Subcutaneous abdominal adipose tissue (tissue), 5 donors: ENCODE results near the gene CEP72.

Source experiments
- H3K27ac ChIP-seq: one replicate; pipeline ENCODE4 v1.7.0; 2013; ENCODE audit warnings: low read depth, mild to moderate bottlenecking, inconsistent platforms, low read length, moderate library complexity
- H3K27me3 ChIP-seq, 5 donors: one replicate each; pipeline ENCODE4 v1.7.0; 2013; ENCODE audit warnings: low read length in 5 of 5, inconsistent platforms in 1 of 5; ENCODE audit not compliant: control insufficient read depth in 5 of 5, insufficient read depth in 4 of 5
- H3K36me3 ChIP-seq, 5 donors: one replicate each; pipeline ENCODE4 v1.7.0; 2013; ENCODE audit warnings: low read length in 5 of 5; ENCODE audit not compliant: control insufficient read depth in 5 of 5, insufficient read depth in 5 of 5
- H3K4me1 ChIP-seq, 5 donors: one replicate each; pipeline ENCODE4 v1.7.0; 2013; ENCODE audit warnings: low read length in 5 of 5, mild to moderate bottlenecking in 3 of 5, moderate library complexity in 1 of 5; ENCODE audit not compliant: control insufficient read depth in 5 of 5, insufficient read depth in 5 of 5
- H3K4me3 ChIP-seq, 5 donors: one replicate each; pipeline ENCODE4 v1.7.0; 2013; ENCODE audit warnings: low read length in 5 of 5, low read depth in 1 of 5
- H3K9ac ChIP-seq, 5 donors: one replicate each; pipeline ENCODE4 v1.7.0; 2013; ENCODE audit warnings: low read length in 5 of 5, mild to moderate bottlenecking in 4 of 5, moderate library complexity in 3 of 5
- H3K9me3 ChIP-seq, 5 donors: one replicate each; pipeline ENCODE4 v1.7.0; 2013; ENCODE audit warnings: low read length in 5 of 5; ENCODE audit not compliant: control insufficient read depth in 5 of 5
- donor health status: healthy.
- donor health status: healthy.
- donor health status: healthy.
- donor health status: healthy.
- donor health status: healthy.

The CEP72 gene

GRCh38 chr5:662751-663435 is 50.8 kb downstream of the CEP72 start:
- Histone ChIP-seq H3K4me1 (no peaks in the 10 kb centered on the region), H3K9me3 (peaks cover 0 to 3% (median 0%) of the 10 kb centered on the region in 5 donors), H3K4me3 (no peak overlapping the region), H3K36me3 (peaks cover 0 to 64% (median 38%) of the 10 kb centered on the region in 5 donors), H3K27ac (no peak overlapping the region), H3K27me3 (no peaks in the 10 kb centered on the region), H3K9ac (no peak overlapping the region)

GRCh38 chr5:663436-664342 is 51.5 kb downstream of the CEP72 start:
- Histone ChIP-seq H3K27ac (no peak overlapping the region), H3K36me3 (peaks cover 0 to 62% (median 35%) of the 10 kb centered on the region in 5 donors), H3K9ac (no peak overlapping the region), H3K4me1 (no peaks in the 10 kb centered on the region), H3K9me3 (no peaks in the 10 kb centered on the region), H3K4me3 (no peak overlapping the region), H3K27me3 (no peaks in the 10 kb centered on the region)

GRCh38 chr5:664343-664993 is 52.3 kb downstream of the CEP72 start:
- H3K27me3 ChIP-seq: no peaks in the 10 kb centered on the region
- no peak overlapping the region for H3K9ac ChIP-seq
- no peaks in the 10 kb centered on the region for H3K9me3 ChIP-seq
- H3K4me1 ChIP-seq: peaks cover 0 to 4% (median 0%) of the 10 kb centered on the region in 5 donors
- H3K36me3 ChIP-seq: peaks cover 0 to 57% (median 35%) of the 10 kb centered on the region in 5 donors
- no peak overlapping the region for H3K4me3 ChIP-seq
- H3K27ac ChIP-seq: no peak overlapping the region

- Histone ChIP-seq H3K4me1 (peaks cover 0 to 4% (median 0%) of the 10 kb centered on the region in 5 donors), H3K27ac (no peak overlapping the region), H3K36me3 (peaks cover 0 to 53% (median 35%) of the 10 kb centered on the region in 5 donors)
Measured at GRCh38 chr5:664994-665360, 52.8 kb downstream of the CEP72 start.

GRCh38 chr5:665541-665955 is 53.4 kb downstream of the CEP72 start:
- peaks cover 0 to 48% (median 32%) of the 10 kb centered on the region in 5 donors for H3K36me3 ChIP-seq
- no peaks in the 10 kb centered on the region for H3K9me3 ChIP-seq

More at GRCh38 chr5:664994-665360, 52.8 kb downstream of the CEP72 start:
- Histone ChIP-seq H3K4me3 (no peak overlapping the region), H3K9me3 (no peaks in the 10 kb centered on the region), H3K9ac (no peak overlapping the region), H3K27me3 (no peaks in the 10 kb centered on the region)

GRCh38 chr5:665956-666711 is 54.0 kb downstream of the CEP72 start:
- peaks cover 0 to 4% (median 0%) of the 10 kb centered on the region in 5 donors for H3K4me1 ChIP-seq
- no peak overlapping the region for H3K9ac ChIP-seq
- H3K9me3 ChIP-seq: no peaks in the 10 kb centered on the region
- peaks cover 0 to 47% (median 31%) of the 10 kb centered on the region in 5 donors for H3K36me3 ChIP-seq
- H3K27me3 ChIP-seq: no peaks in the 10 kb centered on the region
- no peak overlapping the region for H3K27ac ChIP-seq
- no peak overlapping the region for H3K4me3 ChIP-seq

More at GRCh38 chr5:665541-665955, 53.4 kb downstream of the CEP72 start:
- no peaks in the 10 kb centered on the region for H3K27me3 ChIP-seq
- H3K4me3 ChIP-seq: no peak overlapping the region
- no peak overlapping the region for H3K9ac ChIP-seq
- peaks cover 0 to 4% (median 0%) of the 10 kb centered on the region in 5 donors for H3K4me1 ChIP-seq
- no peak overlapping the region for H3K27ac ChIP-seq

- H3K9ac ChIP-seq: no peak overlapping the region
- H3K36me3 ChIP-seq: peaks cover 0 to 39% (median 25%) of the 10 kb centered on the region in 5 donors
- no peaks in the 10 kb centered on the region for H3K27me3 ChIP-seq
- H3K4me3 ChIP-seq: no peak overlapping the region
- H3K27ac ChIP-seq: no peak overlapping the region
- no peaks in the 10 kb centered on the region for H3K9me3 ChIP-seq
- peaks cover 2 to 12% (median 8%) of the 10 kb centered on the region in 5 donors for H3K4me1 ChIP-seq
Measured at GRCh38 chr5:666816-667498, 54.8 kb downstream of the CEP72 start.

GRCh38 chr5:668283-668995 is 56.3 kb downstream of the CEP72 start:
- Histone ChIP-seq H3K4me3 (no peak overlapping the region), H3K36me3 (peaks cover 0 to 25% (median 20%) of the 10 kb centered on the region in 5 donors), H3K27ac (no peak overlapping the region), H3K9ac (no peak overlapping the region), H3K9me3 (no peaks in the 10 kb centered on the region), H3K27me3 (peaks cover 0 to 6% (median 0%) of the 10 kb centered on the region in 5 donors), H3K4me1 (peaks cover 4 to 27% (median 23%) of the 10 kb centered on the region in 5 donors)
